Stimulated activated CD4-positive, alpha-beta T cell treated with anti-CD3 and anti-CD28 coated beads, Interleukin-4, amount 100 ng/mL, for 1 hour (primary cell): Measurements from ENCODE around the gene NLRP13.
"Not testable (repeated sequence)": the region's sequence is repeated elsewhere in the genome, so short reads cannot be mapped to it uniquely, and the experiment has no call there.

Experiments
- DNase-seq: peaks from one replicate; pipeline ENCODE4 v3.0.0-alpha.2; 2020

The NLRP13 gene

GRCh38 chr19:55931936-55932386 is at the start of gene NLRP13:
NLRP13 (minus strand) TSS chr19:55932336; CDS start chr19:55932311, 25 bp downstream.
- DNase-seq, result no peak

GRCh38 chr19:55980415-55980814 is 48.3 kb upstream of the NLRP13 start:
- DNase-seq, result no peak

GRCh38 chr19:55973982-55974381 is 41.8 kb upstream of the NLRP13 start:
- no peak for DNase-seq

GRCh38 chr19:55962186-55962585 is 30.1 kb upstream of the NLRP13 start:
- DNase-seq, result no peak

GRCh38 chr19:55959996-55960675 is 28.0 kb upstream of the NLRP13 start:
- no peak for DNase-seq

- no peak for DNase-seq
Measured at GRCh38 chr19:55958356-55958755, 26.2 kb upstream of the NLRP13 start.

GRCh38 chr19:55956431-55956830 is 24.3 kb upstream of the NLRP13 start:
- DNase-seq, result no peak

- not testable (repeated sequence) for DNase-seq
Measured at GRCh38 chr19:55950566-55950965, 18.4 kb upstream of the NLRP13 start.

GRCh38 chr19:55947532-55947931 is 15.4 kb upstream of the NLRP13 start, which contains the start of gene NLRP8:
NLRP8 (plus strand) TSS chr19:55947832.
- no peak for DNase-seq

GRCh38 chr19:55940306-55940705 is 8.2 kb upstream of the NLRP13 start:
- no peak for DNase-seq

- no peak for DNase-seq
Measured at GRCh38 chr19:55939206-55939605, 7.1 kb upstream of the NLRP13 start.

GRCh38 chr19:55935206-55935605 is 3.1 kb upstream of the NLRP13 start:
- no peak for DNase-seq

GRCh38 chr19:55930996-55931515 is 1.1 kb downstream of the NLRP13 start:
- DNase-seq, result no peak

- not testable (repeated sequence) for DNase-seq
Measured at GRCh38 chr19:55929258-55929657, 2.9 kb downstream of the NLRP13 start.

GRCh38 chr19:55927991-55928390 is 4.1 kb downstream of the NLRP13 start:
- DNase-seq, result no peak

GRCh38 chr19:55923556-55923955 is 8.6 kb downstream of the NLRP13 start:
- no peak for DNase-seq

GRCh38 chr19:55913643-55914268 is 18.4 kb downstream of the NLRP13 start:
- no peak for DNase-seq

- DNase-seq, result no peak
Measured at GRCh38 chr19:55912916-55913315, 19.2 kb downstream of the NLRP13 start.

GRCh38 chr19:55909801-55910200 is 22.3 kb downstream of the NLRP13 start:
- no peak for DNase-seq

- no peak for DNase-seq
Measured at GRCh38 chr19:55907746-55908145, 24.4 kb downstream of the NLRP13 start.

- DNase-seq, result no peak
Measured at GRCh38 chr19:55907286-55907685, 24.9 kb downstream of the NLRP13 start.

GRCh38 chr19:55902080-55902751 is 29.9 kb downstream of the NLRP13 start:
- DNase-seq, result no peak

GRCh38 chr19:55901369-55902079 is 30.6 kb downstream of the NLRP13 start:
- DNase-seq, result no peak
